GM12872 (cell line): ENCODE measurements around the gene CCNI2.

Source experiments
- CTCF ChIP-seq: IDR thresholded peaks from 3 replicates; pipeline ENCODE4 v1.5.1; 2011; ENCODE audit warnings: low read depth, mild to moderate bottlenecking, low read length, moderate library complexity; ENCODE audit not compliant: insufficient read depth

Gene CCNI2

GRCh38 chr5:132759114-132760048 lies 12.2 kb downstream of the CCNI2 start:
- TF ChIP-seq CTCF: no peak

- TF ChIP-seq CTCF: no peak
Measured at GRCh38 chr5:132760049-132760420, 12.8 kb downstream of the CCNI2 start.

- no peak for TF ChIP-seq CTCF
Measured at GRCh38 chr5:132760601-132761317, 13.5 kb downstream of the CCNI2 start.

- TF ChIP-seq CTCF: no peak
Measured at GRCh38 chr5:132761321-132762240, 14.4 kb downstream of the CCNI2 start.

- no peak for TF ChIP-seq CTCF
Measured at GRCh38 chr5:132762246-132763000, 15.2 kb downstream of the CCNI2 start.

GRCh38 chr5:132763181-132764036 lies 16.2 kb downstream of the CCNI2 start:
- TF ChIP-seq CTCF: no peak
